GM12878 (cell line): ENCODE results near the gene NOB1.

Source experiments
- ATF3 ChIP-seq: IDR thresholded peaks from 2 replicates; pipeline ENCODE4 v1.6.1; 2011; ENCODE audit warnings: low read depth, mild to moderate bottlenecking, low read length, moderate library complexity, borderline replicate concordance; ENCODE audit errors: extremely low read depth
- CREB1 ChIP-seq: IDR thresholded peaks from 2 replicates; pipeline ENCODE4 v1.6.1; 2012; ENCODE audit warnings: low read depth, mild to moderate bottlenecking, inconsistent platforms
- CTCF ChIP-seq, 3 experiments: IDR thresholded peaks in 2 of 3; conservative IDR thresholded peaks in 1 of 3; 2 replicates each; pipeline ENCODE4 v1.5.1; 2011; ENCODE audit warnings: low read depth in 3 of 3, low read length in 3 of 3, mild to moderate bottlenecking in 3 of 3, control low read depth in 2 of 3, moderate library complexity in 2 of 3, inconsistent platforms in 1 of 3, mixed read lengths in 1 of 3; ENCODE audit not compliant: control insufficient read depth in 2 of 3, insufficient read depth in 1 of 3; ENCODE audit errors: extremely low read depth in 1 of 3

- TF ChIP-seq CTCF (IDR thresholded peaks at IDR 0.05 in 2 of 3, conservative IDR thresholded peaks at IDR 0.05 in 1 of 3; ENCODE audit: control insufficient read depth in 2 of 3, extremely low read depth in 1 of 3, insufficient read depth in 1 of 3, low read depth in 3 of 3, low read length in 3 of 3) (no peak), ATF3 (no peak), CREB1 (no peak)
Observed at GRCh38 chr16:69698404-69698803, 56.3 kb downstream of the NOB1 start.
